ENCODE results near the gene RASSF5. TPM values are rescaled to one million over a fixed set of nuclear protein-coding genes. Genes with fewer than 3 reads are reported as not detected.

Gene RASSF5
- total RNA-seq, 4 donors from 2014 or later, result 0.77 to 5.3 (median 3.2) TPM

GRCh38 chr1:206470692-206471414 lies 36.5 kb upstream of the RASSF5 start:
- intact Hi-C loops (cut with DNase I; ENCODE audit: low total_unique reads), result no loop called here
- no peak for DNase-seq
- H3K27ac ChIP-seq, result peak overlapping the region in 1 of 2 donors; percentile 22

GRCh38 chr1:206471415-206471801 lies 35.9 kb upstream of the RASSF5 start:
- intact Hi-C loops (cut with DNase I; ENCODE audit: low total_unique reads), result no loop called here
- no peak overlapping the region for H3K4me3 ChIP-seq
- H3K27me3 ChIP-seq, result no peaks in the 10 kb centered on the region
- no peaks in the 10 kb centered on the region for H3K36me3 ChIP-seq
- no peak overlapping the region for H3K27ac ChIP-seq
- H3K9me3 ChIP-seq, result no peaks in the 10 kb centered on the region
- no peak for DNase-seq
- H3K4me1 ChIP-seq, result peaks cover 0 to 8% of the 10 kb centered on the region in 2 donors
- TF ChIP-seq CTCF (IDR thresholded peaks at IDR 0.05), result no peak
- no peak for TF ChIP-seq POLR2A (IDR thresholded peaks at IDR 0.05)

More at GRCh38 chr1:206470692-206471414, 36.5 kb upstream of the RASSF5 start:
- TF ChIP-seq CTCF (IDR thresholded peaks at IDR 0.05) (peak in 1 of 4 experiments; percentile 1), POLR2A (IDR thresholded peaks at IDR 0.05) (no peak)
- H3K36me3 ChIP-seq, result no peaks in the 10 kb centered on the region
- H3K4me1 ChIP-seq, result peaks cover 0 to 8% of the 10 kb centered on the region in 2 donors
- H3K9me3 ChIP-seq, result no peaks in the 10 kb centered on the region
- peak overlapping the region; percentile 42 to 46 for H3K4me3 ChIP-seq
- no peaks in the 10 kb centered on the region for H3K27me3 ChIP-seq

GRCh38 chr1:206472024-206472423 lies 35.3 kb upstream of the RASSF5 start:
- no peaks in the 10 kb centered on the region for H3K9me3 ChIP-seq
- intact Hi-C loops (cut with DNase I; ENCODE audit: low total_unique reads), result no loop called here
- no peak overlapping the region for H3K27ac ChIP-seq
- no peaks in the 10 kb centered on the region for H3K36me3 ChIP-seq
- no peaks in the 10 kb centered on the region for H3K27me3 ChIP-seq
- H3K4me1 ChIP-seq, result peaks cover 0 to 8% of the 10 kb centered on the region in 2 donors
- no peak overlapping the region for H3K4me3 ChIP-seq
- no peak for DNase-seq
- TF ChIP-seq POLR2A (IDR thresholded peaks at IDR 0.05), result no peak
- TF ChIP-seq CTCF (IDR thresholded peaks at IDR 0.05), result no peak

- H3K4me1 ChIP-seq, result peaks cover 0 to 8% of the 10 kb centered on the region in 2 donors
- no peaks in the 10 kb centered on the region for H3K9me3 ChIP-seq
- TF ChIP-seq CTCF (IDR thresholded peaks at IDR 0.05), result no peak
- TF ChIP-seq POLR2A (IDR thresholded peaks at IDR 0.05), result no peak
- H3K36me3 ChIP-seq, result no peaks in the 10 kb centered on the region
- peak; percentile 47 to 56 for DNase-seq
- no peak overlapping the region for H3K4me3 ChIP-seq
- H3K27ac ChIP-seq, result no peak overlapping the region
- intact Hi-C loops (cut with DNase I; ENCODE audit: low total_unique reads), result no loop called here
- H3K27me3 ChIP-seq, result no peaks in the 10 kb centered on the region
These were observed 34.9 kb upstream of the RASSF5 start for GRCh38 chr1:206472454-206472853.

GRCh38 chr1:206472886-206473285 lies 34.4 kb upstream of the RASSF5 start:
- no peak overlapping the region for H3K27ac ChIP-seq
- H3K4me1 ChIP-seq, result peaks cover 0 to 8% of the 10 kb centered on the region in 2 donors
- no peaks in the 10 kb centered on the region for H3K9me3 ChIP-seq
- H3K36me3 ChIP-seq, result no peaks in the 10 kb centered on the region
- no peak for TF ChIP-seq POLR2A (IDR thresholded peaks at IDR 0.05)
- TF ChIP-seq CTCF (IDR thresholded peaks at IDR 0.05), result no peak
- DNase-seq, result no peak
- H3K4me3 ChIP-seq, result no peak overlapping the region
- no peaks in the 10 kb centered on the region for H3K27me3 ChIP-seq
- intact Hi-C loops (cut with DNase I; ENCODE audit: low total_unique reads), result no loop called here

All from uterus (tissue), 4 donors.